HCT116 (cell line): ENCODE results near the gene EPHB2. TPM values are rescaled to one million over a fixed set of nuclear protein-coding genes. Genes with fewer than 3 reads are reported as not detected.

Experiments
- ATAC-seq: fragments of 200-7000 bp; cut with Tn5 transposase; 2 replicates; pipeline ENCODE4 v1.9.1; 2020; ENCODE audit warnings: mild to moderate bottlenecking, moderate library complexity
- BruUV-seq: library from RNA; stranded (reverse); fragments of 400-500 nt; replicated peaks from 2 replicates; lab custom pipeline; 2021; lab: Mats Ljungman, UMichigan
- CTCF ChIA-PET: fragments of 300-600 bp; sonication (Branson Sonifier 250); formaldehyde crosslinking; loops from one replicate; lab custom pipeline; 2021; ENCODE audit warnings: antibody characterized with exemption; lab: Charles Lee
- POLR2A ChIA-PET: fragments of 300-600, 350-600 bp; sonication (Branson Sonifier 250); formaldehyde crosslinking; loops from one replicate; lab custom pipeline; 2021; ENCODE audit warnings: antibody characterized with exemption; lab: Charles Lee
- RAD21 ChIA-PET, 2 experiments: fragments of 300-600 bp; sonication (Branson Sonifier 250); formaldehyde crosslinking; loops; one replicate each; lab custom pipeline; 2023; ENCODE audit warnings: low total read pairs in 2 of 2; ENCODE audit not compliant: uncharacterized antibody in 2 of 2, unreplicated experiment in 2 of 2, low non-redundant PET in 1 of 2; lab: Charles Lee
- DNase-seq: peaks from one replicate; pipeline ENCODE4 v3.0.0-alpha.2; 2010; ENCODE audit warnings: low read depth, low spot score
- H2AFZ ChIP-seq: fragments of 200-600 bp; shearing (Covaris generic), sonication (generic); 2 replicates; pipeline ENCODE4 v1.6.1; 2017; ENCODE audit warnings: low read depth, mixed run types, mixed read lengths, antibody characterized with exemption, low read length; ENCODE audit not compliant: poor library complexity, severe bottlenecking
- H3K27ac ChIP-seq: 2 replicates; pipeline ENCODE4 v1.5.1; 2012; ENCODE audit warnings: low read depth, low read length
- H3K27me3 ChIP-seq: fragments of 200-600 bp; sonication (generic); 2 replicates; pipeline ENCODE4 v1.6.1; 2016; ENCODE audit warnings: mixed run types, low read length, mixed read lengths; ENCODE audit not compliant: insufficient read depth
- H3K36me3 ChIP-seq, 2 experiments: fragments of 200-500 bp in 1 of 2; fragments of 200-600 bp in 1 of 2; sonication (Bioruptor generic) in 1 of 2; sonication (generic) in 1 of 2; 2 replicates each; pipeline versions ENCODE4 v1.5.1 to v1.6.1; 2014 to 2016; ENCODE audit warnings: low read length in 2 of 2, inconsistent platforms in 1 of 2, mixed read lengths in 1 of 2, mixed run types in 1 of 2; ENCODE audit not compliant: insufficient read depth in 2 of 2, control insufficient read depth in 1 of 2
- H3K4me1 ChIP-seq, 2 experiments: fragments of 200-600 bp in 1 of 2; sonication (generic) in 1 of 2; 2 replicates each; pipeline versions ENCODE4 v1.5.1 to v1.6.1; 2012 to 2017; ENCODE audit warnings: low read length in 2 of 2, inconsistent platforms in 1 of 2, mild to moderate bottlenecking in 1 of 2, mixed read lengths in 1 of 2, mixed run types in 1 of 2, moderate library complexity in 1 of 2; ENCODE audit not compliant: insufficient read depth in 2 of 2, control insufficient read depth in 1 of 2
- H3K4me2 ChIP-seq: fragments of 200-600 bp; sonication (generic); 2 replicates; pipeline ENCODE4 v1.6.1; 2017; ENCODE audit warnings: mixed run types, low read length, mixed read lengths
- H3K4me3 ChIP-seq, 2 experiments: fragments of 200-600 bp in 1 of 2; sonication (generic) in 1 of 2; replicated peaks in 1 of 2; 2 replicates each; pipeline ENCODE4 v1.5.1; 2011 to 2016; ENCODE audit warnings: low read length in 2 of 2, control low read depth in 1 of 2, low read depth in 1 of 2, mild to moderate bottlenecking in 1 of 2, mixed read lengths in 1 of 2, mixed run types in 1 of 2
- H3K79me2 ChIP-seq: fragments of 200-600 bp; sonication (generic); 2 replicates; pipeline ENCODE4 v1.6.1; 2017; ENCODE audit warnings: mild to moderate bottlenecking, mixed run types, low read length, moderate library complexity, mixed read lengths; ENCODE audit not compliant: insufficient read depth
- H3K9ac ChIP-seq: fragments of 200-600 bp; sonication (generic); 2 replicates; pipeline ENCODE4 v1.6.1; 2016; ENCODE audit warnings: low read length, mixed read lengths
- H3K9me2 ChIP-seq: fragments of 200-600 bp; sonication (generic), shearing (Covaris generic); 2 replicates; pipeline ENCODE4 v1.6.1; 2017; ENCODE audit warnings: mixed run types, mild to moderate bottlenecking, moderate library complexity; ENCODE audit not compliant: insufficient read depth
- H3K9me3 ChIP-seq, 2 experiments: fragments of 200-500 bp in 1 of 2; fragments of 200-600 bp in 1 of 2; sonication (Bioruptor generic) in 1 of 2; sonication (generic) in 1 of 2; 2 replicates each; pipeline ENCODE4 v1.6.1; 2014 to 2017; ENCODE audit warnings: low read length in 2 of 2, mixed read lengths in 2 of 2, inconsistent platforms in 1 of 2, low read depth in 1 of 2, mild to moderate bottlenecking in 1 of 2, mixed run types in 1 of 2, moderate library complexity in 1 of 2; ENCODE audit not compliant: control insufficient read depth in 1 of 2, insufficient read depth in 1 of 2
- H4K20me1 ChIP-seq: fragments of 200-600 bp; sonication (generic), shearing (Covaris generic); 2 replicates; pipeline ENCODE4 v1.6.1; 2017; ENCODE audit warnings: mixed run types, mild to moderate bottlenecking, moderate library complexity; ENCODE audit not compliant: insufficient read depth
- CBX3 ChIP-seq: IDR thresholded peaks from 2 replicates; pipeline ENCODE4 v1.6.1; 2012; ENCODE audit warnings: low read depth
- CEBPB ChIP-seq: IDR thresholded peaks from 2 replicates; pipeline ENCODE4 v1.6.1; 2012; ENCODE audit warnings: low read depth
- ELF1 ChIP-seq: IDR thresholded peaks from 2 replicates; pipeline ENCODE4 v1.6.1; 2012; ENCODE audit warnings: low read depth, borderline replicate concordance
- EZH2phosphoT487 ChIP-seq: fragments of 200-600 bp; IDR thresholded peaks from 2 replicates; pipeline ENCODE4 v1.6.1; 2018; ENCODE audit warnings: antibody characterized with exemption, borderline replicate concordance
- FOSL1 ChIP-seq: IDR thresholded peaks from 2 replicates; pipeline ENCODE4 v1.6.1; 2012; ENCODE audit warnings: low read depth
- POLR2A ChIP-seq: IDR thresholded peaks from 2 replicates; pipeline ENCODE4 v1.7.0; 2011; ENCODE audit warnings: borderline replicate concordance; ENCODE audit not compliant: insufficient read depth, insufficient read length; ENCODE audit errors: extremely low read depth
- POLR2AphosphoS5 ChIP-seq: IDR thresholded peaks from 2 replicates; pipeline ENCODE4 v1.6.1; 2011; ENCODE audit warnings: mild to moderate bottlenecking, low read depth, low read length, moderate library complexity
- RAD21 ChIP-seq: IDR thresholded peaks from 2 replicates; pipeline ENCODE4 v1.6.1; 2012; ENCODE audit warnings: low read depth, mild to moderate bottlenecking
- SP1 ChIP-seq: IDR thresholded peaks from 2 replicates; pipeline ENCODE4 v1.6.1; 2012; ENCODE audit warnings: low read depth
- SRF ChIP-seq: IDR thresholded peaks from 2 replicates; pipeline ENCODE4 v1.6.1; 2012; ENCODE audit warnings: low read depth
- ZFX ChIP-seq: fragments of 450-650 bp; IDR thresholded peaks from 2 replicates; pipeline ENCODE4 v1.6.1; 2017
- intact Hi-C: fragments of 100-400 bp; cut with micrococcal nuclease; formaldehyde crosslinking; loops from 2 replicates; pipeline ENCODE4 v1.10.0; 2022
- total RNA-seq: library from RNA; stranded (reverse); gene quantifications from one replicate; pipeline ENCODE4 v1.2.1, GENCODE V29; 2021; ENCODE audit not compliant: unreplicated experiment
- TF ChIP-seq, protein P1 (sequence below): IDR thresholded peaks from 2 replicates; pipeline ENCODE4 v1.6.1; 2012
- TF ChIP-seq, protein P2 (sequence below), 3 experiments: fragments of 200-600 bp in 1 of 3; sonication (generic) in 1 of 3; IDR thresholded peaks in 2 of 3; conservative IDR thresholded peaks in 1 of 3; 2 replicates each; pipeline ENCODE4 v1.5.1; 2012 to 2017; ENCODE audit warnings: low read depth in 2 of 3, low read length in 2 of 3, antibody characterized with exemption in 1 of 3, borderline replicate concordance in 1 of 3, control low read depth in 1 of 3, mild to moderate bottlenecking in 1 of 3, mixed read lengths in 1 of 3, mixed run types in 1 of 3, moderate library complexity in 1 of 3; ENCODE audit not compliant: insufficient read depth in 1 of 3

Gene EPHB2
- total RNA-seq, 1 experiment from 2014 or later: 19.5 TPM

DNA sequence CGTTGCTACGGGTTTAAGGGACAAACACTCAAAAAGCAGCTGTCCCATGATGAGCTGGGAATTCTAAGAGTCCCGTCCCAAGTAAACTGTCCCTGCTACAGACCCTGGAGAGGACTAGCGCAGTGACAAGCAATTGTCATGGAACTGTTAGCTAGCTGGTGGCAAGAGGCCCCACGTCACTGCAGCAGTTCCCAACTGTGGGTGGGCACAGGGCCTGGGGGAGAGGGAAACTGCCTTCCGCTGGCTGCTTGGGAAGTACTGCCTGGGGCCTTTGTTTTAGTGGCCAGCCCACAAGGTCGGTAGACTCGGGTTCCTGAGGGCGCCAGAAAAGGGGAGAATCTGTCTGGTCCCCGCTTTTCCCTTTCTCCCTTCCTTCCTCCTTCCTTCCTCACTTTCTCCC lies 164.6 kb downstream of the EPHB2 start:
- DNase-seq: no peak
- Histone ChIP-seq H3K9me2 (no peaks in the 10 kb centered on the region), H3K4me1 (0 out of 4 replicates have a peak, but pooled peaks cover 0 to 6% of the 10 kb centered on the region in 2 experiments), H3K36me3 (no peaks in the 10 kb centered on the region), H3K9ac (no peak overlapping the region), H4K20me1 (no peaks in the 10 kb centered on the region), H3K79me2 (no peaks in the 10 kb centered on the region), H2AFZ (no peak overlapping the region), H3K4me3 (no peak overlapping the region), H3K27ac (no peak overlapping the region)
- intact Hi-C loops: no loop called here
- POLR2A ChIA-PET: no interaction called here
- no TSS peak for BruUV-seq
- TF ChIP-seq ELF1 (no peak), ZFX (no peak), RAD21 (no peak), POLR2AphosphoS5 (no peak), EZH2phosphoT487 (no peak), POLR2A (no peak), SP1 (no peak), SRF (no peak), CBX3 (no peak), FOSL1 (no peak), CEBPB (no peak)
- TF ChIP-seq, protein P1, sequence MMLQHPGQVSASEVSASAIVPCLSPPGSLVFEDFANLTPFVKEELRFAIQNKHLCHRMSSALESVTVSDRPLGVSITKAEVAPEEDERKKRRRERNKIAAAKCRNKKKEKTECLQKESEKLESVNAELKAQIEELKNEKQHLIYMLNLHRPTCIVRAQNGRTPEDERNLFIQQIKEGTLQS: no peak
- TF ChIP-seq, protein P2, sequence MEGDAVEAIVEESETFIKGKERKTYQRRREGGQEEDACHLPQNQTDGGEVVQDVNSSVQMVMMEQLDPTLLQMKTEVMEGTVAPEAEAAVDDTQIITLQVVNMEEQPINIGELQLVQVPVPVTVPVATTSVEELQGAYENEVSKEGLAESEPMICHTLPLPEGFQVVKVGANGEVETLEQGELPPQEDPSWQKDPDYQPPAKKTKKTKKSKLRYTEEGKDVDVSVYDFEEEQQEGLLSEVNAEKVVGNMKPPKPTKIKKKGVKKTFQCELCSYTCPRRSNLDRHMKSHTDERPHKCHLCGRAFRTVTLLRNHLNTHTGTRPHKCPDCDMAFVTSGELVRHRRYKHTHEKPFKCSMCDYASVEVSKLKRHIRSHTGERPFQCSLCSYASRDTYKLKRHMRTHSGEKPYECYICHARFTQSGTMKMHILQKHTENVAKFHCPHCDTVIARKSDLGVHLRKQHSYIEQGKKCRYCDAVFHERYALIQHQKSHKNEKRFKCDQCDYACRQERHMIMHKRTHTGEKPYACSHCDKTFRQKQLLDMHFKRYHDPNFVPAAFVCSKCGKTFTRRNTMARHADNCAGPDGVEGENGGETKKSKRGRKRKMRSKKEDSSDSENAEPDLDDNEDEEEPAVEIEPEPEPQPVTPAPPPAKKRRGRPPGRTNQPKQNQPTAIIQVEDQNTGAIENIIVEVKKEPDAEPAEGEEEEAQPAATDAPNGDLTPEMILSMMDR (IDR thresholded peaks at IDR 0.05 in 2 of 3, conservative IDR thresholded peaks at IDR 0.05 in 1 of 3; ENCODE audit: borderline replicate concordance in 1 of 3, insufficient read depth in 1 of 3, low read depth in 2 of 3, low read length in 2 of 3): no peak
- TF ChIP-seq, all 23 proteins: peak for 0
- CTCF ChIA-PET: no interaction called here
- no peaks in the 10 kb centered on the region for H3K9me3 ChIP-seq
- RAD21 ChIA-PET: no interaction called here
- H3K4me2 ChIP-seq: no peak overlapping the region
- ATAC-seq: no peak
- H3K27me3 ChIP-seq: no peaks in the 10 kb centered on the region
